K562 (cell line): ENCODE measurements around the gene FGR. TPM values are rescaled to one million over a fixed set of nuclear protein-coding genes. Genes with fewer than 3 reads are reported as not detected.

Experiments used
- CEBPB ChIP-seq: fragments of 450-650 bp; IDR thresholded peaks from 2 replicates; pipeline ENCODE4 v1.6.1; 2016; ENCODE audit warnings: missing genetic modification characterization, missing compliant biosample characterization
- CHD2 ChIP-seq: IDR thresholded peaks from 2 replicates; pipeline ENCODE4 v1.6.1; 2011; ENCODE audit warnings: low read depth, low read length
- CSDE1 ChIP-seq, 2 experiments: fragments of 450-650 bp; IDR thresholded peaks; 2 replicates each; pipeline ENCODE4 v1.6.1; 2016; ENCODE audit warnings: mild to moderate bottlenecking in 1 of 2
- DIDO1 ChIP-seq: fragments of 450-650 bp; IDR thresholded peaks from 2 replicates; pipeline ENCODE4 v1.6.1; 2016; ENCODE audit warnings: low read depth, missing biosample characterization, missing genetic modification characterization
- ELF2 ChIP-seq: fragments of 250-450 bp; sonication (Bioruptor Pico); IDR thresholded peaks from 2 replicates; pipeline ENCODE4 v1.5.0; 2021; ENCODE audit warnings: mild to moderate bottlenecking
- HCFC1 ChIP-seq: IDR thresholded peaks from 2 replicates; pipeline ENCODE4 v1.6.1; 2012; ENCODE audit warnings: low read depth, low read length, improper control_type of control experiment
- KHSRP ChIP-seq: fragments of 450-650 bp; IDR thresholded peaks from 2 replicates; pipeline ENCODE4 v1.6.1; 2017
- MCM2 ChIP-seq: fragments of 450-650 bp; IDR thresholded peaks from 2 replicates; pipeline ENCODE4 v1.6.1; 2017; ENCODE audit warnings: low read depth, mild to moderate bottlenecking
- MCM5 ChIP-seq: fragments of 450-650 bp; IDR thresholded peaks from 2 replicates; pipeline ENCODE4 v1.6.1; 2016; ENCODE audit warnings: low read depth
- MED1 ChIP-seq: sonication (generic); formaldehyde crosslinking; IDR thresholded peaks from 2 replicates; pipeline ENCODE4 v1.8.1; 2023; ENCODE audit warnings: missing genetic modification reagents, borderline replicate concordance
- MIER1 ChIP-seq: fragments of 450-650 bp; IDR thresholded peaks from 2 replicates; pipeline ENCODE4 v1.6.1; 2016; ENCODE audit warnings: antibody characterized with exemption, mild to moderate bottlenecking, low read depth
- NRF1 ChIP-seq, 2 experiments: fragments of 450-650 bp; IDR thresholded peaks in 1 of 2; conservative IDR thresholded peaks in 1 of 2; 2 replicates each; pipeline ENCODE4 v1.6.1; 2014; ENCODE audit warnings: mild to moderate bottlenecking in 2 of 2
- PHTF2 ChIP-seq: fragments of 250-450 bp; sonication (Bioruptor Pico); IDR thresholded peaks from 2 replicates; pipeline ENCODE4 v1.5.0; 2021; ENCODE audit warnings: mild to moderate bottlenecking
- POLR2B ChIP-seq: fragments of 450-650 bp; IDR thresholded peaks from 2 replicates; pipeline ENCODE4 v1.6.1; 2018; ENCODE audit warnings: low read depth; ENCODE audit not compliant: partially characterized antibody
- PURB ChIP-seq: sonication (generic); formaldehyde crosslinking; IDR thresholded peaks from 2 replicates; pipeline ENCODE4 v1.9.0; 2021; ENCODE audit warnings: low read depth, mild to moderate bottlenecking, missing genetic modification reagents
- RHOXF2B ChIP-seq: fragments of 250-450 bp; sonication (Bioruptor Pico); conservative IDR thresholded peaks from 2 replicates; pipeline ENCODE4 v1.5.1; 2021
- SIN3A ChIP-seq, 2 experiments: fragments of 150-350 bp in 1 of 2; IDR thresholded peaks; 2 replicates each; pipeline ENCODE4 v1.6.1; 2011 to 2016; ENCODE audit warnings: borderline replicate concordance in 2 of 2, low read depth in 2 of 2, low read length in 2 of 2, mild to moderate bottlenecking in 2 of 2, moderate library complexity in 2 of 2; ENCODE audit not compliant: control insufficient read depth in 1 of 2
- TAF15 ChIP-seq: fragments of 200-400 bp; formaldehyde crosslinking; IDR thresholded peaks from 2 replicates; pipeline ENCODE4 v1.6.1; 2017; ENCODE audit warnings: mild to moderate bottlenecking, low read depth, low read length, moderate library complexity
- TARDBP ChIP-seq: fragments of 450-650 bp; IDR thresholded peaks from 2 replicates; pipeline ENCODE4 v1.6.1; 2016
- TRIM28 ChIP-seq: fragments of 450-650 bp; IDR thresholded peaks from 2 replicates; pipeline ENCODE4 v1.6.1; 2017
- XRCC4 ChIP-seq: IDR thresholded peaks from one replicate; pipeline ENCODE4 v1.6.1; 2011; ENCODE audit not compliant: insufficient read depth, insufficient read length; ENCODE audit errors: extremely low read depth
- YY1 ChIP-seq, 3 experiments: IDR thresholded peaks; 2 replicates each; pipeline ENCODE4 v1.6.1; 2011; ENCODE audit warnings: low read length in 2 of 3, mild to moderate bottlenecking in 2 of 3, moderate library complexity in 2 of 3, borderline replicate concordance in 1 of 3, control low read depth in 1 of 3, low read depth in 1 of 3; ENCODE audit not compliant: insufficient read depth in 3 of 3, insufficient replicate concordance in 2 of 3, control insufficient read depth in 1 of 3, insufficient read length in 1 of 3; ENCODE audit errors: extremely low read depth in 1 of 3
- ZNF121 ChIP-seq: sonication (generic); formaldehyde crosslinking; conservative IDR thresholded peaks from 2 replicates; pipeline ENCODE4 v1.8.0; 2022; ENCODE audit warnings: missing genetic modification reagents
- ZNF175 ChIP-seq: fragments of 200-800 bp; sonication (Bioruptor generic); IDR thresholded peaks from 2 replicates; pipeline ENCODE4 v1.6.1; 2016; ENCODE audit warnings: low read depth, mild to moderate bottlenecking, missing genetic modification characterization, missing compliant biosample characterization
- ZNF232 ChIP-seq: sonication (generic); formaldehyde crosslinking; IDR thresholded peaks from 2 replicates; pipeline ENCODE4 v1.8.0; 2022; ENCODE audit warnings: mild to moderate bottlenecking, missing genetic modification reagents
- ZNF263 ChIP-seq: sonication (generic); formaldehyde crosslinking; IDR thresholded peaks from 2 replicates; pipeline ENCODE4 v1.8.0; 2022; ENCODE audit warnings: mild to moderate bottlenecking, missing genetic modification reagents, borderline replicate concordance
- ZNF766 ChIP-seq: fragments of 200-800 bp; sonication (Bioruptor generic); conservative IDR thresholded peaks from 2 replicates; pipeline ENCODE4 v1.6.1; 2016; ENCODE audit warnings: missing genetic modification characterization, missing compliant biosample characterization
- polyA plus RNA-seq, 8 experiments: library from polyadenylated mRNA; depleted of rRNA in 4 of 8; stranded (reverse) in 5 of 8; unstranded in 3 of 8; fragments of >200 nt; fragmentation: Nextera tagmentation in 2 of 8; fragmentation: Illumina TruSeq in 1 of 8; extraction: Ambion mirVana in 2 of 8; extraction: Trizol in 1 of 8; gene quantifications; 2 replicates each; pipeline versions ENCODE4 v1.2.1 to v1.2.3, GENCODE V29; 2011 to 2014; ENCODE audit warnings: inconsistent platforms in 1 of 8, missing spikeins in 1 of 8
- total RNA-seq, 7 experiments: library from RNA; depleted of rRNA in 6 of 7; stranded (reverse); fragments of >200 nt in 6 of 7; fragmentation: Illumina TruSeq in 2 of 7; extraction: Trizol in 2 of 7; gene quantifications; 2 replicates each; pipeline versions ENCODE4 v1.2.1 to v1.2.3, GENCODE V29; 2011 to 2021; ENCODE audit warnings: low replicate concordance in 1 of 7
- TF ChIP-seq, protein P1 (sequence below): fragments of 250-450 bp; sonication (Bioruptor Pico); IDR thresholded peaks from 2 replicates; pipeline ENCODE4 v1.4.0; 2020
- TF ChIP-seq, protein P2 (sequence below), 2 experiments: fragments of 450-650 bp; IDR thresholded peaks; 2 replicates each; pipeline ENCODE4 v1.6.1; 2016

Gene FGR
- total and polyA plus RNA-seq, 9 of the 15 experiments (the other 6 are each of a cell fraction or from before 2014, with no cell fraction given), result 0.04 to 0.11 TPM; not detected in 7

DNA sequence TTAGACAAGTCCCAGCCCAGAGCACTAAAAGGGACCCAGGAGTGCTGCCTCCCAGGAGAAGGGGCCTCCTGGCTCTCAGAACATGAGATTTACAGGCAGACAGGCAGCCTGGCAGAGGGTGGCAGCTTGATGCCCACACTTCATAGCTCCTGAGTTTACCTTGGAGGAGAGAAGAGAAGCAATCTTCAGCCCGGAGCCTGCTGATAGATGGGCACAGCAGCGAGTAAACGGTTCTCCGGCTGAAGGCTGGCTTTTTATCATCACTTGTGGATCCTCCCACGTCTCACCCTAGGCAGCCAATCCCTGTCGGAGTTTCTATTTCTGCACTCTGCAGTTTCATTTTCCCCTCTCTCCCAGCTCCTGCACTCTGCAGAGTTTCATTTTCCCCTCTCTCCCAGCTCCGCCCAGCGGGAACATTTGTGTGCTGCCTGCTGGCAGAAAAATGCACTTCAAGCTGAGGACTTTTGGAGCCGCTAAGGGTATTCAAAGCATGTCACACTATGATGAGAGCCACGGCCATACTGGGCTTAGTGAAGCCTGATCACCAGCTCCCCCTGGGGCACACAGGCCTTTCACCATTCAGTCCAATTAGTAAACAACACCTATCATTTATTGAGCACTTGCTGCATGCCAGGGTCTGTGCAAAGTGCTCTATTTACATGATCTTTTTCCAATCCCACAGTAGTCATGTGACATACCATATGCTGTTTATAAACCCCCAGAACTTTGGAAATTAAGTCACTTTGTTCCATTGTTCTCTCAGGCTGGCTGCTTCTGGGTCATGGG is 37.2 kb upstream of the FGR start, which contains the start of gene IFI6 (continued):
- TF ChIP-seq, protein P1, sequence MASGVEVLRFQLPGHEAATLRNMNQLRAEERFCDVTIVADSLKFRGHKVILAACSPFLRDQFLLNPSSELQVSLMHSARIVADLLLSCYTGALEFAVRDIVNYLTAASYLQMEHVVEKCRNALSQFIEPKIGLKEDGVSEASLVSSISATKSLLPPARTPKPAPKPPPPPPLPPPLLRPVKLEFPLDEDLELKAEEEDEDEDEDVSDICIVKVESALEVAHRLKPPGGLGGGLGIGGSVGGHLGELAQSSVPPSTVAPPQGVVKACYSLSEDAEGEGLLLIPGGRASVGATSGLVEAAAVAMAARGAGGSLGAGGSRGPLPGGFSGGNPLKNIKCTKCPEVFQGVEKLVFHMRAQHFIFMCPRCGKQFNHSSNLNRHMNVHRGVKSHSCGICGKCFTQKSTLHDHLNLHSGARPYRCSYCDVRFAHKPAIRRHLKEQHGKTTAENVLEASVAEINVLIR (CRISPR knock-in tag), result no peak
- TF ChIP-seq CEBPB (tag) (no peak), YY1 (IDR thresholded peaks at IDR 0.05; ENCODE audit: borderline replicate concordance in 1 of 3, control insufficient read depth in 1 of 3, extremely low read depth in 1 of 3, insufficient read depth in 3 of 3, insufficient read length in 1 of 3, insufficient replicate concordance in 2 of 3, low read depth in 1 of 3, low read length in 2 of 3) (peak in 2 of 3 experiments; percentile 16 to 64), ZNF263 (CRISPR knock-in tag) (no peak), TRIM28 (no peak), HCFC1 (peak; percentile 37; the same call in 1 of the 2 replicates), TAF15 (no peak), KHSRP (no peak), MCM5 (no peak), POLR2B (no peak), CHD2 (no peak), SIN3A (IDR thresholded peaks at IDR 0.05; ENCODE audit: borderline replicate concordance in 2 of 2, control insufficient read depth in 1 of 2, low read depth in 2 of 2, low read length in 2 of 2) (no peak), ZNF121 (CRISPR knock-in tag) (no peak), RHOXF2B (no peak), ZNF766 (CRISPR knock-in tag) (0 out of 2 replicates have a peak, but pooled peaks have one; percentile 33), CSDE1 (IDR thresholded peaks at IDR 0.05) (no peak), ZNF175 (CRISPR knock-in tag) (no peak), MCM2 (no peak), MED1 (CRISPR knock-in tag) (no peak), DIDO1 (tag) (no peak), PHTF2 (no peak), MIER1 (peak; percentile 98), ZNF232 (CRISPR knock-in tag) (no peak), NRF1 (conservative IDR thresholded peaks at IDR 0.05 in 1 of 2, IDR thresholded peaks at IDR 0.05 in 1 of 2) (peak; percentile 49 to 64), PURB (CRISPR knock-in tag) (no peak), TARDBP (no peak), XRCC4 (no peak), ELF2 (CRISPR knock-in tag) (no peak)
- TF ChIP-seq, protein P2, sequence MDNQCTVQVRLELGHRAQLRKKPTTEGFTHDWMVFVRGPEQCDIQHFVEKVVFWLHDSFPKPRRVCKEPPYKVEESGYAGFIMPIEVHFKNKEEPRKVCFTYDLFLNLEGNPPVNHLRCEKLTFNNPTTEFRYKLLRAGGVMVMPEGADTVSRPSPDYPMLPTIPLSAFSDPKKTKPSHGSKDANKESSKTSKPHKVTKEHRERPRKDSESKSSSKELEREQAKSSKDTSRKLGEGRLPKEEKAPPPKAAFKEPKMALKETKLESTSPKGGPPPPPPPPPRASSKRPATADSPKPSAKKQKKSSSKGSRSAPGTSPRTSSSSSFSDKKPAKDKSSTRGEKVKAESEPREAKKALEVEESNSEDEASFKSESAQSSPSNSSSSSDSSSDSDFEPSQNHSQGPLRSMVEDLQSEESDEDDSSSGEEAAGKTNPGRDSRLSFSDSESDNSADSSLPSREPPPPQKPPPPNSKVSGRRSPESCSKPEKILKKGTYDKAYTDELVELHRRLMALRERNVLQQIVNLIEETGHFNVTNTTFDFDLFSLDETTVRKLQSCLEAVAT (IDR thresholded peaks at IDR 0.05), result peak in 1 of 2 experiments; percentile 93; a peak in 2 of 4 replicates
